ENCODE measurements around the gene PRICKLE2. TPM values are rescaled to one million over a fixed set of nuclear protein-coding genes. Genes with fewer than 3 reads are reported as not detected.

Gene PRICKLE2
- total and polyA plus RNA-seq, 2 donors (not counting 3 experiments of a cell fraction or from before 2014, with no cell fraction given), result 3.0 to 7.1 TPM

DNA sequence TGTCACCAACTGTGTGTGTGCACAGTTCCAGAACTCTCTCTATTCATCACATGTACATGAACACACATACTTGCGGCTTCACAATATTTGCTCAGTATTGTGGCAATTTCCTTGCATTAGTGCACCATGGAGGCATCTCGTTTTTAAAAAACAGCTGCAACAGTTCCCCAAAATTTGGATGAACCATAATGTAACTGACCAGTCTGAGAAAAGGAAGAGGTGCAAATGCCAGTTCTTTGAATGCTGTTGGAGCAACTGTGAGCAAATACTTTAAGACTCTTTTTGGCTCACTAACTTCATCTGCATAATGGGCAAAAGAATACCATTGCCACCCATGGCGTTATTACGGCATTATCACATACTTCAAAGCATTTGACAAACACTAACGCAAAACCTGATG is 163.6 kb downstream of the PRICKLE2 start:
- no peaks in the 10 kb centered on the region for H3K36me3 ChIP-seq (ENCODE audit: control insufficient read depth in 2 of 2, extremely low read depth in 1 of 2, insufficient read depth in 2 of 2, low read length in 2 of 2)
- POLR2A ChIA-PET, result no interaction called here
- H3K4me2 ChIP-seq (ENCODE audit: insufficient read depth, low read length), result no peak overlapping the region
- H3K4me1 ChIP-seq (ENCODE audit: control insufficient read depth, extremely low read depth, insufficient read depth, low read length), result no peaks in the 10 kb centered on the region
- dilution Hi-C loops (cut with MboI; ENCODE audit: extremely low pct_ligation_motif_present, low sequenced_read_pairs) (no loop called here), intact Hi-C loops (cut with micrococcal nuclease) (no loop called here)
- no peak overlapping the region for H3K9ac ChIP-seq (replicated peaks; ENCODE audit: extremely low read depth, insufficient read depth, low read length)
- H3K79me2 ChIP-seq (ENCODE audit: control insufficient read depth, insufficient read depth, low read length), result no peaks in the 10 kb centered on the region
- no TSS peak for BruUV-seq (replicated peaks)
- CTCF ChIA-PET, result no interaction called here
- FAIRE-seq, result no peak
- peaks cover 16 to 31% of the 10 kb centered on the region in 2 experiments for H3K27me3 ChIP-seq (ENCODE audit: control insufficient read depth in 2 of 2, insufficient read depth in 2 of 2, low read length in 2 of 2)
- no peaks in the 10 kb centered on the region for H4K20me1 ChIP-seq (replicated peaks; ENCODE audit: control insufficient read depth, extremely low read depth, insufficient read depth, low read length)
- no peak overlapping the region for H2AFZ ChIP-seq (ENCODE audit: low read depth, low read length)
- no peaks in the 10 kb centered on the region for H3K9me1 ChIP-seq (replicated peaks; ENCODE audit: control insufficient read depth, extremely low read depth, insufficient read depth, low read length)
- no peak for TF ChIP-seq POLR2AphosphoS5 (IDR thresholded peaks at IDR 0.05; ENCODE audit: insufficient read depth, low read depth, low read length)
- no peak for TF ChIP-seq JUN (IDR thresholded peaks at IDR 0.05; ENCODE audit: borderline replicate concordance, insufficient read depth, insufficient read length, low read depth)
- H3K27ac ChIP-seq (ENCODE audit: insufficient read depth, low read depth, low read length), result no peak overlapping the region
- no peaks in the 10 kb centered on the region for H3K9me3 ChIP-seq (replicated peaks; ENCODE audit: control insufficient read depth, insufficient read depth, low read length)
- DNase-seq (ENCODE audit: low read depth, low spot score), result no peak
- H3K4me3 ChIP-seq (replicated peaks in 1 of 3; ENCODE audit: insufficient read depth in 1 of 3, low read depth in 1 of 3, low read length in 3 of 3), result no peak overlapping the region

DNA sequence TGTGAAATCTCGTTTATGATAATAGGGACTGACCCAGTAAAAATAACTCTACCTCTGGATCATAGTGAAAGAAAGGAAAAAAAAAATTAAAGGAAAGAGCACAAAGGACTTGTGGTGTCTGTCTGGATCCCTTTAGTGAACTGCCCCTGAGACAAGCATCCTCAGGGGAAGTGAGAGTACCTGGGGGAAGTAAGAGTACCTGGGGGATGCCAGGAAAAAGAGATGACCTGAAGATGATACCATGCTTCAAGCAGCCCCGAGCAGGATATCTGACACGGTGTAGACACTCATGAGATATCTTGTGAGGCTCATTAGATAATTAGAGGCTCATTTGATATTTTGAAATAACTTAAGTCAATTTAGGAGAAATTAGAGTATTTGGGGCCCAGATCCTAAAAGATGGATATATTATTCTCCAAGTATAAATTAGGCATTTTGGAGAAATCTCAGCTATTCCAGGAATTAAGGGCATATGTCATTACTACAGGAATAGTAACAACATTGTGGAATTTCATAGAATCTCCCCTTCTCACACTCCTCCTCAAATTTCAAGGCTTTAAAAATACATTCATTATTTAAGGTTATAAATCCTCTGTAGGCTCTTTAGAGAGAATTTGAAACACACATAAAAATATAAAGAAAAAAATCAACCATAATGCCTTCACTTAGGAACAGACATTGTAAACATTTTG is 165.6 kb downstream of the PRICKLE2 start:
- dilution Hi-C loops (cut with MboI; ENCODE audit: extremely low pct_ligation_motif_present, low sequenced_read_pairs), result no loop called here
- BruUV-seq (replicated peaks), result no TSS peak
- Histone ChIP-seq H3K79me2 (ENCODE audit: control insufficient read depth, insufficient read depth, low read length) (no peaks in the 10 kb centered on the region), H4K20me1 (replicated peaks; ENCODE audit: control insufficient read depth, extremely low read depth, insufficient read depth, low read length) (no peaks in the 10 kb centered on the region), H3K9me1 (replicated peaks; ENCODE audit: control insufficient read depth, extremely low read depth, insufficient read depth, low read length) (no peaks in the 10 kb centered on the region), H3K9me3 (replicated peaks; ENCODE audit: control insufficient read depth, insufficient read depth, low read length) (no peaks in the 10 kb centered on the region), H3K27ac (ENCODE audit: insufficient read depth, low read depth, low read length) (no peak overlapping the region), H3K4me3 (replicated peaks in 1 of 3; ENCODE audit: insufficient read depth in 1 of 3, low read depth in 1 of 3, low read length in 3 of 3) (no peak overlapping the region), H3K27me3 (ENCODE audit: control insufficient read depth in 2 of 2, insufficient read depth in 2 of 2, low read length in 2 of 2) (peaks cover 18 to 31% of the 10 kb centered on the region in 2 experiments), H3K4me1 (ENCODE audit: control insufficient read depth, extremely low read depth, insufficient read depth, low read length) (no peaks in the 10 kb centered on the region), H3K36me3 (ENCODE audit: control insufficient read depth in 2 of 2, extremely low read depth in 1 of 2, insufficient read depth in 2 of 2, low read length in 2 of 2) (no peaks in the 10 kb centered on the region), H3K9ac (replicated peaks; ENCODE audit: extremely low read depth, insufficient read depth, low read length) (no peak overlapping the region), H2AFZ (ENCODE audit: low read depth, low read length) (no peak overlapping the region), H3K4me2 (ENCODE audit: insufficient read depth, low read length) (no peak overlapping the region)
- DNase-seq (ENCODE audit: low read depth, low spot score) (no peak), FAIRE-seq (no peak)
- CTCF ChIA-PET, result no interaction called here
- intact Hi-C loops (cut with micrococcal nuclease), result no loop called here
- POLR2A ChIA-PET, result no interaction called here
- TF ChIP-seq, protein P1, sequence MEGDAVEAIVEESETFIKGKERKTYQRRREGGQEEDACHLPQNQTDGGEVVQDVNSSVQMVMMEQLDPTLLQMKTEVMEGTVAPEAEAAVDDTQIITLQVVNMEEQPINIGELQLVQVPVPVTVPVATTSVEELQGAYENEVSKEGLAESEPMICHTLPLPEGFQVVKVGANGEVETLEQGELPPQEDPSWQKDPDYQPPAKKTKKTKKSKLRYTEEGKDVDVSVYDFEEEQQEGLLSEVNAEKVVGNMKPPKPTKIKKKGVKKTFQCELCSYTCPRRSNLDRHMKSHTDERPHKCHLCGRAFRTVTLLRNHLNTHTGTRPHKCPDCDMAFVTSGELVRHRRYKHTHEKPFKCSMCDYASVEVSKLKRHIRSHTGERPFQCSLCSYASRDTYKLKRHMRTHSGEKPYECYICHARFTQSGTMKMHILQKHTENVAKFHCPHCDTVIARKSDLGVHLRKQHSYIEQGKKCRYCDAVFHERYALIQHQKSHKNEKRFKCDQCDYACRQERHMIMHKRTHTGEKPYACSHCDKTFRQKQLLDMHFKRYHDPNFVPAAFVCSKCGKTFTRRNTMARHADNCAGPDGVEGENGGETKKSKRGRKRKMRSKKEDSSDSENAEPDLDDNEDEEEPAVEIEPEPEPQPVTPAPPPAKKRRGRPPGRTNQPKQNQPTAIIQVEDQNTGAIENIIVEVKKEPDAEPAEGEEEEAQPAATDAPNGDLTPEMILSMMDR (IDR thresholded peaks at IDR 0.05; ENCODE audit: extremely low read depth in 1 of 2, insufficient read depth in 1 of 2, low read depth in 1 of 2, low read length in 2 of 2), result no peak
- TF ChIP-seq JUN (IDR thresholded peaks at IDR 0.05; ENCODE audit: borderline replicate concordance, insufficient read depth, insufficient read length, low read depth) (no peak), FOS (IDR thresholded peaks at IDR 0.05; ENCODE audit: borderline replicate concordance, insufficient read depth, low read length) (no peak), GATA2 (IDR thresholded peaks at IDR 0.05; ENCODE audit: insufficient read depth, insufficient read length, low read depth, low read length) (no peak), POLR2A (IDR thresholded peaks at IDR 0.05; ENCODE audit: low read depth, low read length) (no peak), MYC (IDR thresholded peaks at IDR 0.05; ENCODE audit: low read depth, low read length) (no peak), EZH2 (IDR thresholded peaks at IDR 0.05; ENCODE audit: borderline replicate concordance, low read depth, low read length, severe bottlenecking) (no peak), POLR2AphosphoS5 (IDR thresholded peaks at IDR 0.05; ENCODE audit: insufficient read depth, low read depth, low read length) (no peak)
- TF ChIP-seq, protein P2, sequence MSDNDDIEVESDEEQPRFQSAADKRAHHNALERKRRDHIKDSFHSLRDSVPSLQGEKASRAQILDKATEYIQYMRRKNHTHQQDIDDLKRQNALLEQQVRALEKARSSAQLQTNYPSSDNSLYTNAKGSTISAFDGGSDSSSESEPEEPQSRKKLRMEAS (IDR thresholded peaks at IDR 0.05; ENCODE audit: insufficient read depth, insufficient read length), result no peak
